Lower leg skin (tissue), 4 donors: ENCODE results near the gene CTDSP2. TPM values are rescaled to one million over a fixed set of nuclear protein-coding genes. Genes with fewer than 3 reads are reported as not detected.

Experiments used
- DNase-seq, 2 donors: peaks; one replicate each; pipeline ENCODE4 v3.0.0-alpha.2; 2019; ENCODE audit warnings: low spot score in 2 of 2
- H3K4me3 ChIP-seq: fragments of 200-600 bp; sonication (generic); 2 replicates; pipeline ENCODE4 v1.5.1; 2017; ENCODE audit warnings: mild to moderate bottlenecking, low read depth; ENCODE audit not compliant: poor library complexity, severe bottlenecking
- CTCF ChIP-seq, 3 donors: fragments of 450-650 bp; IDR thresholded peaks; one replicate each; pipeline ENCODE4 v1.5.1; 2016; ENCODE audit warnings: antibody characterized with exemption in 3 of 3, mild to moderate bottlenecking in 3 of 3, moderate library complexity in 2 of 3
- POLR2A ChIP-seq, 2 donors: fragments of 450-650 bp; IDR thresholded peaks; one replicate each; pipeline ENCODE4 v1.6.1; 2016 to 2017; ENCODE audit warnings: antibody characterized with exemption in 2 of 2, mild to moderate bottlenecking in 1 of 2, moderate library complexity in 1 of 2
- WGBS, 2 donors: methylation state at CpG; one replicate each; pipeline ENCODE4 v1.1.5; 2018; 5-methylcytosine and 5-hydroxymethylcytosine counted together
- intact Hi-C: fragments of 100-400 bp; cut with DNase I; formaldehyde crosslinking; loops from one replicate; pipeline ENCODE4 v1.15.0; 2023; ENCODE audit warnings: low total_unique reads
- total RNA-seq, 4 donors: library from RNA; depleted of rRNA; stranded (reverse); fragments of >200 nt; gene quantifications; one replicate each; pipeline ENCODE4 v1.1.0, GENCODE V29; 2016

CTDSP2 gene
- total RNA-seq, 4 donors from 2014 or later = 129 to 174 (median 169) TPM

- no peak overlapping the region for H3K4me3 ChIP-seq
- intact Hi-C loops = no loop called here
- no peak for TF ChIP-seq CTCF (IDR thresholded peaks at IDR 0.05)
- TF ChIP-seq POLR2A (IDR thresholded peaks at IDR 0.05) = no peak
- no peak for DNase-seq
- 79 to 84% methylated on average over 13 to 14 of the region's 14 CpGs for WGBS, 2 donors
Observed at GRCh38 chr12:57813111-57813970, 33.2 kb downstream of the CTDSP2 start.

- no peak for DNase-seq
- WGBS, 2 donors = 75 to 80% methylated on average over 7 to 10 of the region's 10 CpGs
- TF ChIP-seq POLR2A (IDR thresholded peaks at IDR 0.05) (no peak), CTCF (IDR thresholded peaks at IDR 0.05) (no peak)
- H3K4me3 ChIP-seq = no peak overlapping the region
- intact Hi-C loops = no loop called here
Observed at GRCh38 chr12:57811028-57811755, 35.3 kb downstream of the CTDSP2 start.

GRCh38 chr12:57810450-57810849, 36.1 kb downstream of the CTDSP2 start:
- TF ChIP-seq POLR2A (IDR thresholded peaks at IDR 0.05) = no peak
- TF ChIP-seq CTCF (IDR thresholded peaks at IDR 0.05) = no peak
- 55 to 68% methylated on average over 5 of the region's 5 CpGs for WGBS, 2 donors
- intact Hi-C loops = no loop called here
- DNase-seq = no peak
- H3K4me3 ChIP-seq = no peak overlapping the region

GRCh38 chr12:57809425-57809824, 37.1 kb downstream of the CTDSP2 start:
- WGBS, 2 donors = 89 to 91% methylated on average over 3 of the region's 3 CpGs
- no peak overlapping the region for H3K4me3 ChIP-seq
- DNase-seq = no peak
- intact Hi-C loops = loop anchor here (10.0 kb wide), 1 partner anchor 95 kb away; no protein-coding TSS in a partner anchor
- TF ChIP-seq CTCF (IDR thresholded peaks at IDR 0.05) = no peak
- no peak for TF ChIP-seq POLR2A (IDR thresholded peaks at IDR 0.05)

- no peak overlapping the region for H3K4me3 ChIP-seq
- TF ChIP-seq CTCF (IDR thresholded peaks at IDR 0.05) = no peak
- no peak for TF ChIP-seq POLR2A (IDR thresholded peaks at IDR 0.05)
- WGBS, 2 donors = 83 to 91% methylated on average over 5 of the region's 5 CpGs
- intact Hi-C loops = loop anchor here (10.0 kb wide), 1 partner anchor 96 kb away; no protein-coding TSS in a partner anchor
- DNase-seq = no peak
Observed at GRCh38 chr12:57808351-57808750, 38.2 kb downstream of the CTDSP2 start.
